Retinal pigment epithelial cell (primary cell): Measurements from ENCODE around the gene CNTNAP4.

ENCODE experiments used
- DNase-seq: peaks from one replicate; pipeline ENCODE4 v3.0.0-alpha.2; 2010; ENCODE audit warnings: low read depth
- H3K4me3 ChIP-seq: 2 replicates; pipeline ENCODE4 v1.5.1; 2011; ENCODE audit warnings: mild to moderate bottlenecking, low read length, control low read depth, moderate library complexity
- CTCF ChIP-seq: conservative IDR thresholded peaks from 2 replicates; pipeline ENCODE4 v1.5.1; 2011; ENCODE audit warnings: low read depth, low read length, control low read depth, inconsistent platforms

The CNTNAP4 gene

GRCh38 chr16:76303637-76304314 is 26.6 kb downstream of the CNTNAP4 start:
- no peak overlapping the region for H3K4me3 ChIP-seq
- no peak for TF ChIP-seq CTCF
- DNase-seq, result no peak

GRCh38 chr16:76309639-76310335 is 32.6 kb downstream of the CNTNAP4 start:
- no peak for TF ChIP-seq CTCF
- no peak overlapping the region for H3K4me3 ChIP-seq
- no peak for DNase-seq

GRCh38 chr16:76311260-76311659 is 34.1 kb downstream of the CNTNAP4 start:
- no peak for TF ChIP-seq CTCF
- no peak overlapping the region for H3K4me3 ChIP-seq
- DNase-seq, result no peak

- H3K4me3 ChIP-seq, result no peak overlapping the region
- no peak for TF ChIP-seq CTCF
- no peak for DNase-seq
Observed at GRCh38 chr16:76318565-76318964, 41.4 kb downstream of the CNTNAP4 start.

GRCh38 chr16:76329106-76329505 is 51.9 kb downstream of the CNTNAP4 start:
- no peak for DNase-seq
- no peak for TF ChIP-seq CTCF

GRCh38 chr16:76335180-76335974 is 58.2 kb downstream of the CNTNAP4 start:
- DNase-seq, result no peak
- TF ChIP-seq CTCF, result no peak
- no peak overlapping the region for H3K4me3 ChIP-seq

More at GRCh38 chr16:76329106-76329505, 51.9 kb downstream of the CNTNAP4 start:
- H3K4me3 ChIP-seq, result no peak overlapping the region

GRCh38 chr16:76336112-76336511 is 58.9 kb downstream of the CNTNAP4 start:
- no peak for DNase-seq
- no peak overlapping the region for H3K4me3 ChIP-seq
- no peak for TF ChIP-seq CTCF
